GM18526 (cell line): ENCODE data around the gene PPP1R10.

ENCODE experiments used
- POLR2A ChIP-seq: IDR thresholded peaks from 3 replicates; pipeline ENCODE4 v1.6.1; 2011; ENCODE audit not compliant: insufficient read length; ENCODE audit errors: extremely low read depth

PPP1R10 gene

GRCh38 chr6:30554962-30555815 lies 61.9 kb downstream of the PPP1R10 start:
- no peak for TF ChIP-seq POLR2A

- no peak for TF ChIP-seq POLR2A
Observed at GRCh38 chr6:30554404-30554803, 62.6 kb downstream of the PPP1R10 start.
